Measurements from ENCODE around the gene MYOZ1. TPM values are rescaled to one million over a fixed set of nuclear protein-coding genes. Genes with fewer than 3 reads are reported as not detected.

MYOZ1 gene
- total RNA-seq, 3 donors from 2014 or later = not detected

DNA sequence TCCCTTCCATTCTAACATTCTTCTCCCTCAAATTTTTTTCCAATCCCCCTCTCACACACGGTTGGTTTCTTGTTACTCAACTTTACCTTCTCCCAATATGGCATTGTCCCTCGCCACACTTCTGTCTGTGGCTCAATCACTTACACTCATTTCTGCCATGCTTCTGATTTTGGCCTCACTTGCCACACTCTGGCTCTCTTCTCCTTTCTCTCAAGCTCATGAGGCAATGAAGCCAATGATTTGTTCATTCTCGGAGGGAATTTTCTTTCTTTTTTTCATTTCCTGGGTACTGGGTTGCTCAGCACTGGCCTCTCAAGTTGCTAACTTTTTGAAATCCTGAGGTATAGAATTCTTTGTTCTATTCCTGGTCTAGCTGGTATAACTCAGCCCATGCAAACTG is 4.0 kb upstream of the MYOZ1 start:
- no peak for ATAC-seq
- DNase-seq = no peak
- intact Hi-C loops (cut with DNase I, micrococcal nuclease) = no loop called here
- TF ChIP-seq, protein P1, sequence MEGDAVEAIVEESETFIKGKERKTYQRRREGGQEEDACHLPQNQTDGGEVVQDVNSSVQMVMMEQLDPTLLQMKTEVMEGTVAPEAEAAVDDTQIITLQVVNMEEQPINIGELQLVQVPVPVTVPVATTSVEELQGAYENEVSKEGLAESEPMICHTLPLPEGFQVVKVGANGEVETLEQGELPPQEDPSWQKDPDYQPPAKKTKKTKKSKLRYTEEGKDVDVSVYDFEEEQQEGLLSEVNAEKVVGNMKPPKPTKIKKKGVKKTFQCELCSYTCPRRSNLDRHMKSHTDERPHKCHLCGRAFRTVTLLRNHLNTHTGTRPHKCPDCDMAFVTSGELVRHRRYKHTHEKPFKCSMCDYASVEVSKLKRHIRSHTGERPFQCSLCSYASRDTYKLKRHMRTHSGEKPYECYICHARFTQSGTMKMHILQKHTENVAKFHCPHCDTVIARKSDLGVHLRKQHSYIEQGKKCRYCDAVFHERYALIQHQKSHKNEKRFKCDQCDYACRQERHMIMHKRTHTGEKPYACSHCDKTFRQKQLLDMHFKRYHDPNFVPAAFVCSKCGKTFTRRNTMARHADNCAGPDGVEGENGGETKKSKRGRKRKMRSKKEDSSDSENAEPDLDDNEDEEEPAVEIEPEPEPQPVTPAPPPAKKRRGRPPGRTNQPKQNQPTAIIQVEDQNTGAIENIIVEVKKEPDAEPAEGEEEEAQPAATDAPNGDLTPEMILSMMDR (IDR thresholded peaks at IDR 0.05) = no peak
- Histone ChIP-seq H3K4me3 (no peak overlapping the region), H3K36me3 (ENCODE audit: low read depth) (no peaks in the 10 kb centered on the region), H3K9me3 (no peaks in the 10 kb centered on the region), H3K4me1 (ENCODE audit: low read depth) (peaks cover 7% of the 10 kb centered on the region)

DNA sequence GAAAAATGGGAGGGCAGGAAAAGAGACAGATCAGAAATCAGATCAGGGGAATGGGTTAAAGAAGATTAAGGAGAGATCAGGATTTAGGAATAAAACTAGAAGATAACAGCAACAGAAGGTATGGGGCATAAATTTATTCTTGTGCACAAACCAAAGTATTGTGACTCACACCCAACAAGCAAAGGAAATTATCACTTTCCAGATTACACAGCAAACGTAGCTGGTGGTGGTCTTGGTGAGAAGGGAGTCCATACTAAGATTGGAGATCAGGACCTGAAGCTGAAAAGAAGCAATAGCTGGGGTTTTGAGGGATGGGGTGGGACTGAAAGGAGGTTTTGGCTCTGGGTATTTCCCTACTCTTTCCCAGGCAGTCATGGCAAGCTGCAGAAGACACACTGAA is 3.5 kb upstream of the MYOZ1 start:
- Histone ChIP-seq H3K36me3 (ENCODE audit: low read depth) (no peaks in the 10 kb centered on the region), H3K4me1 (ENCODE audit: low read depth) (peaks cover 7% of the 10 kb centered on the region), H3K4me3 (no peak overlapping the region), H3K9me3 (no peaks in the 10 kb centered on the region)
- DNase-seq (no peak), ATAC-seq (no peak)
- intact Hi-C loops (cut with DNase I, micrococcal nuclease) = loop anchor here (5.0 kb wide), 2 partner anchors 112 to 117 kb away; no protein-coding TSS in a partner anchor
- TF ChIP-seq, protein P1 (IDR thresholded peaks at IDR 0.05) = no peak

DNA sequence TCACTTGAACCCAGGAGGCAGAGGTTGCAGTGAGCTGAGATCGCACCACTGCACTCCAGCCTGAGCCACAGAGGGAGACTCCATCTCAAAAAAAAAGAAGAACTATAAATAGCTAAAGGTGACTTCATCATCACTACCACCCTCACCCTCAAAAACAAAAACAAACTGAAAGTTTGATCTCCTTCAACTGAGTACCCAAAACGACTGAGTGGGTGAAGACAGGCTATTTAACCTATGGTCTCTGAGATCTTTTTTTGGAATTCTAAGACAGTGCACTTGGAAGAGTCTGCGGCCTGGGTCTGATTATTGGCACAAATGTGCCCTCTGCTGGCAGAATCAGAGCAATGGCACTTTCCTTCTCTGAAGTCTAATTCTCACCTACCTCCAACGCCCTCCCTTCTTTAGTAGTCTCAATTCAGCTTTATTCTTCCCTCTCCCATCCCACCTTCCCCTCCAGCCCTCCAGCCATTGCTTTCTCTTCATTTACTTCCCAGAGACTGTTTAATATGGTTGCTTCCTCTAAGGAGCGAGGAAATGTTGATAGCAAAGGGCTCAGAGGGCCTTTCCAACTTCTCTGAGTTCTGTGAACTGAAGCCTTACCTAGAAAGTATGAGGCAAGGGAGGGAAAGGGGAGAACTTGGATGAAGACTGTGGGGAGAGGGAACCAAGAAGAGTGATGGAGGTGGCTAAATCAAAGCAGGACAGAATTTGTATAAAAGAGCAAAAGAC is 2.9 kb upstream of the MYOZ1 start:
- DNase-seq = peak in 1 of 3 donors; percentile 69
- Histone ChIP-seq H3K4me1 (ENCODE audit: low read depth) (peaks cover 7% of the 10 kb centered on the region), H3K4me3 (no peak overlapping the region), H3K36me3 (ENCODE audit: low read depth) (no peaks in the 10 kb centered on the region), H3K9me3 (no peaks in the 10 kb centered on the region)
- TF ChIP-seq, protein P1 (IDR thresholded peaks at IDR 0.05) = peak; percentile 65
- intact Hi-C loops (cut with DNase I, micrococcal nuclease) = loop anchor here (5.0 kb wide), 2 partner anchors 112 to 117 kb away; no protein-coding TSS in a partner anchor
- ATAC-seq = peak; percentile 83

DNA sequence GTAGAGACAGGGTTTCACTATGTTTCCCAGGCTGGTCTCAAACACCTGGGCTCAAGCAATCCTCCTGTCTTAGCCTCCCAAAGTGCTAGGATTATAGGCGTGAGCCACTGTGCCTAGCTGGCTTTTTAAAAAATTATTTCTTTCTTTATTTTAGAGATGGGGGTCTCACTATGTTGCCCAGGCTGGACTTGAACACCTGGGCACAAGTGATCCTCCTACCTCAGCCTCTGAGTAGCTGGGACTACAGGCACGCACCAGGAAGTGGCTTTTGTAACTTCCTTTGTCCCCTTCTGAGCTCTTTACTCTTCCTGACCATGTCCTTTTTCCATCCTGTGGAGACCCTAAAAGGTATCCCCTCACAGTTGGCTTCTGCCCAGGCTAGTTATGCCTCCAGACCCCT is 2.1 kb upstream of the MYOZ1 start:
- H3K9me3 ChIP-seq = no peaks in the 10 kb centered on the region
- ATAC-seq (no peak), DNase-seq (no peak)
- TF ChIP-seq, protein P1 (IDR thresholded peaks at IDR 0.05) = no peak
- intact Hi-C loops (cut with DNase I, micrococcal nuclease) = loop anchor here (5.0 kb wide), 2 partner anchors 111 to 116 kb away; no protein-coding TSS in a partner anchor
- H3K4me1 ChIP-seq (ENCODE audit: low read depth) = peaks cover 7% of the 10 kb centered on the region
- no peak overlapping the region for H3K4me3 ChIP-seq
- no peaks in the 10 kb centered on the region for H3K36me3 ChIP-seq (ENCODE audit: low read depth)

DNA sequence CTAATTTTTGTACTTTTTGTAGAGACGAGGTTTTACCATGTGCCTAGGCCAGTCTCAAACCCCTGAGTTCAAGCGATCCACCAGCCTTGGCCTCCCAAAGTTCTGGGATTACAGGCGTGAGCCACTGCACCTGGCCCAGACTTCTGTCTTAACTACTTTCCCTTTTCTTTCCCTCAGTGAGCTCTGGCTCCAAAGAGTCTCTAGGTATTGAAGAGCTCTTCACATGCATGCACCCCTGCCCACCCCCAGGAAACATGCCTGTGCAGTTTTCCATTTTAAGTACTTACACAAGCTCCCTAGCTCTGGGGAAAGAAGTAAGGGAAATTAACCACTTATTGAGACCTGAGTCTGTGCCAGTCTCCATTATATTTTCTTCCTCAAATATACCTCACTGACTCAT is 2.0 kb downstream of the MYOZ1 start:
- Histone ChIP-seq H3K9me3 (no peaks in the 10 kb centered on the region), H3K4me3 (no peak overlapping the region), H3K36me3 (ENCODE audit: low read depth) (no peaks in the 10 kb centered on the region), H3K4me1 (ENCODE audit: low read depth) (peaks cover 3% of the 10 kb centered on the region)
- no peak for DNase-seq
- intact Hi-C loops (cut with DNase I, micrococcal nuclease) = no loop called here
- TF ChIP-seq, protein P1 (IDR thresholded peaks at IDR 0.05) = no peak
- no peak for ATAC-seq
